Measurements from ENCODE around the gene FHL2. TPM values are rescaled to one million over a fixed set of nuclear protein-coding genes. Genes with fewer than 3 reads are reported as not detected.
A peak's percentile ranks its signal among the peaks of the same experiment; 100 is the strongest.

Gene FHL2
- total and polyA plus RNA-seq, 2 experiments from 2014 or later: 17.9 to 18.8 TPM

- no peaks in the 10 kb centered on the region for H3K9me3 ChIP-seq (ENCODE audit: low read depth)
- H3K79me2 ChIP-seq: no peaks in the 10 kb centered on the region
- TF ChIP-seq EZH2 (IDR thresholded peaks at IDR 0.05; ENCODE audit: borderline replicate concordance): no peak
- TF ChIP-seq EZH2phosphoT487 (IDR thresholded peaks at IDR 0.05; ENCODE audit: low read depth, severe bottlenecking, unreplicated experiment): no peak
- no peak for TF ChIP-seq CTCF (IDR thresholded peaks at IDR 0.05; ENCODE audit: poor library complexity)
- H3K27ac ChIP-seq: peak overlapping the region; percentile 65
- H4K20me1 ChIP-seq (ENCODE audit: insufficient read depth, poor library complexity, severe bottlenecking): no peaks in the 10 kb centered on the region
- H2AFZ ChIP-seq: no peak overlapping the region
- H3K27me3 ChIP-seq: no peaks in the 10 kb centered on the region
- no peak overlapping the region for H3K4me3 ChIP-seq
- no peaks in the 10 kb centered on the region for H3K9me2 ChIP-seq (replicated peaks; ENCODE audit: insufficient read depth)
- no peaks in the 10 kb centered on the region for H3K36me3 ChIP-seq (replicated peaks; ENCODE audit: insufficient read depth, low read depth)
- no peaks in the 10 kb centered on the region for H3K4me1 ChIP-seq (ENCODE audit: insufficient read depth)
- peak; percentile 42 for DNase-seq (ENCODE audit: low spot score)
- 91% methylated on average over 6 of the region's 6 CpGs for WGBS (ENCODE audit: low lambda C conversion rate, missing lambda C conversion rate)
- H3K4me2 ChIP-seq: no peak overlapping the region
These were observed 13.0 kb upstream of the FHL2 start for GRCh38 chr2:105411720-105412407.

- TF ChIP-seq EZH2phosphoT487 (IDR thresholded peaks at IDR 0.05; ENCODE audit: low read depth, severe bottlenecking, unreplicated experiment) (no peak), EZH2 (IDR thresholded peaks at IDR 0.05; ENCODE audit: borderline replicate concordance) (no peak), CTCF (IDR thresholded peaks at IDR 0.05; ENCODE audit: poor library complexity) (no peak)
- H3K4me2 ChIP-seq: no peak overlapping the region
These were observed 11.7 kb upstream of the FHL2 start for GRCh38 chr2:105410554-105410953.

GRCh38 chr2:105409717-105410116, 10.9 kb upstream of the FHL2 start:
- Histone ChIP-seq H3K4me2 (no peak overlapping the region), H3K4me3 (no peak overlapping the region), H4K20me1 (ENCODE audit: insufficient read depth, poor library complexity, severe bottlenecking) (no peaks in the 10 kb centered on the region), H2AFZ (no peak overlapping the region), H3K36me3 (replicated peaks; ENCODE audit: insufficient read depth, low read depth) (no peaks in the 10 kb centered on the region), H3K9me3 (ENCODE audit: low read depth) (no peaks in the 10 kb centered on the region), H3K27me3 (no peaks in the 10 kb centered on the region), H3K27ac (no peak overlapping the region), H3K79me2 (no peaks in the 10 kb centered on the region), H3K4me1 (ENCODE audit: insufficient read depth) (peaks cover 2% of the 10 kb centered on the region), H3K9me2 (replicated peaks; ENCODE audit: insufficient read depth) (no peaks in the 10 kb centered on the region)
- DNase-seq (ENCODE audit: low spot score): peak; percentile 32
- whole genome bisulfite sequencing (ENCODE audit: low lambda C conversion rate, missing lambda C conversion rate): 80% methylated on average over 6 of the region's 6 CpGs
- TF ChIP-seq EZH2phosphoT487 (IDR thresholded peaks at IDR 0.05; ENCODE audit: low read depth, severe bottlenecking, unreplicated experiment): no peak
- TF ChIP-seq CTCF (IDR thresholded peaks at IDR 0.05; ENCODE audit: poor library complexity): no peak
- TF ChIP-seq EZH2 (IDR thresholded peaks at IDR 0.05; ENCODE audit: borderline replicate concordance): no peak

More at GRCh38 chr2:105410554-105410953, 11.7 kb upstream of the FHL2 start:
- H3K4me1 ChIP-seq (ENCODE audit: insufficient read depth): no peaks in the 10 kb centered on the region
- DNase-seq (ENCODE audit: low spot score): no peak
- no peaks in the 10 kb centered on the region for H3K36me3 ChIP-seq (replicated peaks; ENCODE audit: insufficient read depth, low read depth)
- no peak overlapping the region for H3K27ac ChIP-seq
- no peaks in the 10 kb centered on the region for H3K27me3 ChIP-seq
- no peaks in the 10 kb centered on the region for H4K20me1 ChIP-seq (ENCODE audit: insufficient read depth, poor library complexity, severe bottlenecking)
- 78% methylated on average over 4 of the region's 4 CpGs for WGBS (ENCODE audit: low lambda C conversion rate, missing lambda C conversion rate)
- no peaks in the 10 kb centered on the region for H3K9me2 ChIP-seq (replicated peaks; ENCODE audit: insufficient read depth)
- H2AFZ ChIP-seq: no peak overlapping the region
- no peaks in the 10 kb centered on the region for H3K79me2 ChIP-seq
- H3K9me3 ChIP-seq (ENCODE audit: low read depth): no peaks in the 10 kb centered on the region
- H3K4me3 ChIP-seq: no peak overlapping the region

Measured in hepatocyte (in vitro differentiated cells).